GM18909 (cell line): ENCODE data around the gene NFU1.

ENCODE experiments used
- ATAC-seq: cut with Tn5 transposase; IDR thresholded peaks from one replicate; pipeline ENCODE4 v1.9.1; 2021; ENCODE audit warnings: mild to moderate bottlenecking; ENCODE audit not compliant: unreplicated experiment, poor library complexity

Gene NFU1

DNA sequence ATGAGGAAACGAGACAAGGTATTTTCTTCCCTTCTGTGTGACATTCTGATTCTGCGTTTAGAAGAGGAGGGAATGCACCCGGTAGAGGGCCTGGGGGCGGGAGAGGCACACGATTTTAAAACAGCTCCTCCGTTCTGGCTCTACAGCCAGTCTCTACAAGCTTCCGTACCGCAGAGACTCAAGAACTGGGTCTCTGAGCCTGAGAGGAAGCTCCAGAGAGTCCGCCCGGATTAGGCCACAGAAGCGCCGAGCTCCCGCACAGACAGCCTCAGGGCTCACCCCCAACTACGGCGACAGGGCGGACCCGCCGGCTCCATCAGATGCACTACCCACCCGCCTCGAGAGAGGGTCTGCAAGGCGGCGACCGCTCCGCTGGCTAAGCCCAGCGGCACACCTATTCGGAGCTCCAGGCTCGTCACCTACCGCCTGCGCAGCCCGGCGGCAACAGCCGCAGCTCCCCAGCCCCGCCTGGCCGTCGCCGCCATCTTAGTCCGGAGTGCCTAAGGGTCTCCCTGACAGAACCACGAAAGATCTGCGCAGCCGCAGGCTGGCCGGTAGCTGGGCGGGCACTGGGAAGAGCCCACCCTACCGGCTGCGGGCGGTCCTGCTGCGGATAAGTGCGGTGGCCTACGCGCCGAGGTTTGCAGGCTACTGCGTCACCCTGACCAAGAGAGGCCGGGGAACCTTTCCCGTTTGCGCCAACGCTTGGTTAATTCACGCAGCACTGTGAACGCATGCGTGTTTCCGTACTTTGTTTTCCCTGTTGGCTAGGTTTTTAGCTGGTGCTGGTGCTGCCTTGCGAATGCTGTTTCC is at the start of gene NFU1:
TSS of gene NFU1 (minus strand) at position 498 of the 813 bp plus-strand sequence. CDS start at position 485, 13 bp downstream.
- peak; percentile 95 for ATAC-seq

DNA sequence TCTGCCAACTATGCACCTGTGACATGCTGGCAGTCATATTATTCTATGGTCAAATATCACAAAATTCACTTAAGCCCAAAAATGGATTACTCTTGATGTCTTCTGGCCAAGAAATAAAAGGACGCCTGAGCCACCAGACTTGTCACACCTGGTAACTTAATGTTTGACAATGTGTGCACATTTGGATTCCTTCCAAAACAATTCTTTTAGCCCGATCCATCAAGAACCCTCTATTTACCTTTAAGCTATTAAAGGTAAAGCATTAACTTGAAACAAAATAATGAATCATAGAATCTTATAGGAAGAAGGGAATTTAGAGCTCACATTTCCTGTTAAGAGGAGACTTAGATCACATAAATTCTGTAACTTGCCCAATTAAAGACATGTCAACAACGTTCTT is 46.5 kb upstream of the NFU1 start:
- ATAC-seq, result no peak

DNA sequence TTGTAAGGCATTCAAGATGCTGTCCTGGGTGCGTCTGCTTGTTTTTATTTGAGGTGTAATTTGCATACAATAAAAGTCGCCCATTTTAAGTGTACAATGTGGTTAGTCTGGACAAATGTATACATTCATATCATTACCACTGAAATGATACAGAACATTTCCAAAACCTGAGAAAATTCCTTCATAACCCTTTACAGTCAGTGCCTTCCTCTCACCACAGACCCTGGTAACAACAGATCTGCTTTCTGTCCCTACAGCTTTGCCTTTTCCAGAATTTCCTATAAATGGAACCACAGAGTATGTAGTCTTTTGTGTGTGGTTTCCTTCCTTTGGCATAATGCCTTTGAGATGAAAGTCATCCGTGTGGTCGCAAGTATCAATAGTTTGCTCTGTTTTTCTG is 45.8 kb upstream of the NFU1 start:
- ATAC-seq, result no peak

DNA sequence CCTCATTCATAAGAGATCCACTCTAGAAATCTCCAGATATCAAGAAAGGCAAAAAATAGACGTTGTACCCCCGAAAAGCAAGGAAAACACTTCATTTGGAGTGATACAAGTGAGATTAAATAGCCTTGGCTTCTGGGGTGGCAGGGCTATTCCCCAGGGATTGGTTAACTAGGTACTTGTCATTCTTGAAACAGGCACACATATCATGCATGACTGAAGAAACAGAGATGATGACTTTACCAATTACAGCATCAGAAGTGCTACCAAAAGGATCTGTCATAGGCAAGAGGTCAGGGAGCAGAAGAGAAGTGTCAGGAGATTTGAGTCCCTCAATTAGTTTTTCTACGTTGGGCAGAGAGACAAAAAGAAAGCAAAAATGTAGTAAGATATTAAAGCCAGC is 45.2 kb upstream of the NFU1 start:
- no peak for ATAC-seq

DNA sequence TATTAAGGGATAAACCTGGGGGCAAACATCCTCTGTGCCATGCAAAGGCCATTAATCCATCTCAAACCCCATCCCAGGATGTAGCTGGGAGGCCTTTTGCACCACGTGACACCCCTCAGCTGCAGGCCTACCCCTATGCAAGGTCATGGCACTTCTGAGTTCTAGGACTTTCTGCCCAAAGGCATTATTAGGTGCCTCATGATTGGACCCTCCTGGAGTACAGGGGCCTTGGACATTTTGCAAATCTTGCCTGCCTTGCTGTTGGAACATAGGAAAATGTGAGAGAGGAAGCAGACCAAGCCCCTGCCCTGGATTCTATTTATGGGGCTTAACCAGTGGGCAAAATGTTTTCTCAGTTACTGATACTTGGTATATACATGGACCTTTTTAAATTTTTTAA is 44.2 kb upstream of the NFU1 start:
- no peak for ATAC-seq

DNA sequence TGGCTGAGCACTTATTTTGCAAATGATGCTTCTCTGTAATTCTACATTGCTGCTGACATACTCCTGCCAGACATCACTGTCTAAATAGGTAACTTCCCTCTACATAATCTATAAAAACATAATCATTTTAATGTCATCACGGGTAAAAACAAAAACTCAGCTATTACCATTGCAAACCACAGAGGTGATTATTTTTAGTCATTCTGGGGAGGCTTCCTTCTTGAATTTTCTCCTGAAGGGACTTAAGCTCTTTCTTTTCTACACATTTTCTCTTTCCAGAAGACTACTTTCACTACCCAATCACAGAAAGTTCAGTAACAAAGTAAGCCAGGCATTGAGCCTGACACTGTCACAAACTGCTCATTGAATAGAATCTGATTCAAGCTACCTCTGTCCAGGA is 40.4 kb upstream of the NFU1 start:
- no peak for ATAC-seq

DNA sequence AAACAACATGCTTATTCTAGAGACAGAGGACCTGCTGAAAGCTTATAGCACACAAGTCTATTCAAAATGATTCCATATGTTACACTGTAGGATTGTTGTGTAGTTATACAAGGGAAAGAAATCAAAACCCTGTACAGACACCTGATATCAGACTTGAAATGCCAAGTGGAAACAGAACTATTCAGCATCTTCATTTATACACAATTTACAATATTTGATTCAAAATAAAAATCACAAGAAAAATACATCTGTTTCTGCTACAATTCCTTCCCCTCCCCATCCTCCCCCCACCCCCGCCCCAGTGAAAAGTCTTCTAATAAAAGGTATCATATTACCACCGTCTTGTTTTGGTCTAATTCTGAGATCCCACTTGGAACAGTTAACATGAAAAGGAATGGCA is 37.5 kb upstream of the NFU1 start:
- no peak for ATAC-seq

DNA sequence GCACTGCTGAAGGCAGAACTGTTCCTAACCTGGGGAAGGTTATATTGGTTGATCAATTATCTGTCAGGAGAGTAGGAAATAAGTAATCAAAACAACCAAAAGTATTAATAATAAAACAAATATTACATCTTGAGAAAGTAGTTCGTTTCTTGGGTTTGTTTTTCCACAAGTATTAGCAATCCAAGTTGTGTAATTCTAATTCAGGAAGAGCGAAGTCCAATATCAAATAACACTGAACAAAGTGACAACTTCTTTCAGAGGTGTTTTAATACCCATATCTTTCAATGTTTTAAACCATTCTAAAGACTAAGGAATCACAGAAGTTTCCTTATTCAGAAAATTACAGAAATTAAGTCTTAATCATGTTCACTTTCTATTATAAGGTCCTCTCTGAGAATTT is 34.6 kb upstream of the NFU1 start:
- ATAC-seq, result no peak

DNA sequence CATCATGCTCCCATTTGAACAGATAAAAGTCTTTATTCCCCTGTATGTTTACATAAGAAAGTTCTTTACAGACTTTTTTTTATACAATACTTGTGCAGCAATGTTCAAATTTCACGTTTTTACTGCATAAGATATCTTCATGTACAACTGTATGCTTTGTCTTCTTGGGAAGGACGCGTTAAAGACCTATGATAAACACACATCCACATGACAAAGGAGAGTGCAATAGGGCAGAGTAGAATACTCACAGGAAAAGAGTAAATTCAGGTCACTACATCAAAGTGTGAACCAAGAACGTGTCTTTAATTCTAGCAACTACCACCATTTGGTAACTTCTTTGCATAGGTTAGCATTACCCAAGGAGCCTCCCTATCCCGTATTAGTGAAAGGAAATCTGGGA is 33.7 kb upstream of the NFU1 start:
- ATAC-seq, result no peak

DNA sequence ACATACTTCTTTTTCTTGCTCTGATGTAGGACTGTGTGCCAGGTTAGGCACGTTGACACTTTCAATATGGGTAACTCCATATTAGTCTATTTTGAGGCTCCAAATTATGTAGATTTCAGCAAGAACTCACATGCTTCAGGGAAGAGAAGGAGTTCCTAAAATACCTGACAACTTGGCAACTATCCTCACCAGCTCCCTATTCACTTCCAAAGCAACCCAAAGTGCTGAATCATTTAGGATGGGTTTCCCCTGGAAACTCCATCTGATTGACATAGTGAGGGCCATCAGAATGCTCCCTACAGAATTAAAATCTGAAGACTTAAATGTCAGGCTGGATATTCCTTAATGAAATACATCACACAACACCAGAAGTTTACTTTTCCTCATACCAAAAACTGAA is 32.5 kb upstream of the NFU1 start:
- ATAC-seq, result no peak

DNA sequence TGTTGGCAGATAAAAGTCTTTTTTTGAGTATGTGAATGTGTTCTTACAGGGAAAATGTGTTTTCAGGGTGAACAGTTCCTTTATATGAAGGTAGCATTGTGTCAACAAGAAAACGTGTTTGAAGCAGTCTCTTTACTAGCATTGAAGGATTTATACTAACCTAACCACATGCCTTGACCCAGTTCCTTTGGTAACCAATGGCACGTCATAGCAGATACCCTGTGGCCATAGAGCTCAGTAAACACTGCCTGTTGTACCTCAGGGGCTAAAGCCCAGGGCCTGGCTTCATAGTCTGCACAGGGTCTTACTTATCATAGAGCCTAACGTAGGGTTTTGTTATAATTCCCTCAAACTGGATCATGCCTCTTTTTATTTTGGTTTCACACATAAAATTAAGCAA is 32.1 kb upstream of the NFU1 start:
- no peak for ATAC-seq

DNA sequence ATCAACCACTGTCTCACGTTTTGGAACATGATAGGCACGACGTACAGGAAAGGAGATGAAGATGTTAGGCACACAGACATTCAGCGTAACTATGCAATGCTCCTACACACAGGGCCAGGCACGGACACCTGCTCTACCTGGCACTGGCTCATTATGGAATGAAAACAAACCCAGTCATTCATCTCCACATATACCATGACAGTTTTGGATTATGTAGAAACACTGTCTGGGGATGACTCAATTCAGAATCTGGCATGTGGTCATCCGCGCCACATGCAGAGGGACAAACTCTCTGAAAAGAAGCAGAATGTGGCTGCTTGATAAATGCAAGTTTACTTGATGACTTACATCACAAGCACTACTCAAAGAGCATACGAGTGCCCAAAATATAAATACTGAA is 29.5 kb upstream of the NFU1 start:
- no peak for ATAC-seq

DNA sequence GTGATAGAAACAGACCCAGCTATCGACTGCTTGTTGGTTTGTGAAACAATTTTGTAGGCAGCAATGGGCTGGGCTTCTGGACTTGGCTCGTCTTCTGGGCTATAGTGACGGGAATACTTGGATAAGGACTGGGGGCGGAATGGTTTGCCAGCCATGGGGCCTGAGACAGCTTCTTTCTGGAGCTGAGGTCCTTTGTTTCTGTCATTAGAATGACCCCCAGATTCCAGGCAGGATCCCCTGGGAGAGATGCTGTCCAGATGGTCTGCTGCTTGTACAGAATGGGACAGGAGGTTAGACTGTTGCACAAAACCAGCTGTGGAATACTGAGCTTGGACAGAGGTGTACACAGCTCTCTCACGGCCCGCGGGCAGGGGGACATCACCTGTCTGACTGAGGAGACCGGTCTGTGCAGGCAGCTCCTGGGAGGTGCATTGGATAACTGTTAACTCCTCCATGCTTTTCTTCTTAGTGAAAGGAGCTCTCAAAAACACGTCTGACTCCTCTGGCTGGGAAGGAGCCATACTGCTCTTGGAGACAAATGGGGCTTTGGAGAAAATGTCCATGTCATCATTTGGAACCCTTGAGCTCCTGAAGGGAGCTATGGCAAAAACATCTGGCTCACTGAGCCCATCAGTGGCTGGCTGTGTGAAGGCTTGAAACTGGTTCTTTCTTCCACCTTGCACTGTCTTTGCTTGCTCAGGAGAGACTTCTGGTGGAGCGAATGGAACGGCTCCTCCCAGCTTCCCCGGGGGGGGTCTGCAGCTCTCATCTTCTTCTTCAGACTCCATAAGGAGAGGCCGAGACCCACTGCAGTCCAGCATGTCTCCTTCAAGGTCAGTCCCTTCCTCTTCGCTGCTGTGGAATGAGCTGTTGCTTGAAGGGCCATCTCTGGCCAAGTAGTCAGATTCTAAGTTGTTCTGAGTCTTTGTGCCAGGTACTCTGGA is 28.6 kb upstream of the NFU1 start:
- no peak for ATAC-seq

DNA sequence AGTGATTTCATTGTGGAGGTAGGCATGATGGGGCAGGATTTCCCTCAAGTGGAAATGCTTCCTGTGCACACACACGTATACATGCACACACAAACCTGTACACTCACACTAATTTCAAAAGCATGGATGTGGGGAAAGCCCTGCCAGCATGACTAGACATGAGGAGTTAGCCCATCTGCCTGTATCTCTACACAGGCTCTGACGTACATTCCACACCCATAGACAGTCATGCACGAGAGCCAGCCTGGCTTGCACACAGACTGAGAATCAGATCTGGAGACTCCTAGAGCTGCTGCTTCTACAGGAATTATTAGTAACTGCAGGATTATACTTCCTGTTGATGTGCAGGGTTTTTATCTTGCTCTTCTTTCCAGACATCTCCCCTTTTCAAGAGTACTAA is 27.3 kb upstream of the NFU1 start:
- ATAC-seq, result no peak

DNA sequence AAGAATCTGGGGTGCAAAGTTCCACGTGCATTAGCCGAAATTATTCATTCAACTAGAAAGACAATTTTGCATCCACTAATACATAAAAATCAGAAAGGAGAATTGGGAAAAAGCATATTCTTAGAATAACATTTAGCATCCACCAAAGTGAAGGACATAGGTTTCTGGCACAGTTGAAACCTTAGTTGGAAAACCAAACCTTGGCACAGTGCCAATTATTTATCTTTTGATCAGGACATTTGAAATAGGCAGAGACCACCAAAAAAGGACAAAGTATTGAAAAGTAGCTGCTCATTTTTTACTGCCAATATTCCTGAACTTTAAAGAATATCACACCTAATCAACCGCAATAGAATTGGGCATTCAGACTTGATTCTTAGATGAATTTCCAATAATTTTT is 25.5 kb upstream of the NFU1 start:
- ATAC-seq, result no peak

DNA sequence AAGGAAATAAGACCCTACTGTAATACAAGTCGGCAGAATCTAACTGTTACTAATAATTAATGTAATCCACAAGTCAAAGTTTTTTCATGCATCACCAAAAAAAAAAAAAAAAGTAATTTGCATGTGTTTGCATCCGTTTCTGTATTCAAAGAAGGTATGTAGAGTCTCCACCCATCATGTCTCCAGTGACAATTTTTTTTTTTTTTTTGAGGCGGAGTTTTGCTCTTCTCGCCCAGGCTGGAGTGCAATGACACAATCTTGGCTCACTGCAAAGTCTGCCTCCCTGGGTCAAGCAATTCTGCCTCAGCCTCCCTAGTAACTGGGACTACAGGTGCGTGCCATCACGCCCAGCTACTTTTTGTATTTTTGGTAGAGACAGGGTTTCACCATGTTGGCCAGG is 24.2 kb upstream of the NFU1 start:
- ATAC-seq, result no peak

DNA sequence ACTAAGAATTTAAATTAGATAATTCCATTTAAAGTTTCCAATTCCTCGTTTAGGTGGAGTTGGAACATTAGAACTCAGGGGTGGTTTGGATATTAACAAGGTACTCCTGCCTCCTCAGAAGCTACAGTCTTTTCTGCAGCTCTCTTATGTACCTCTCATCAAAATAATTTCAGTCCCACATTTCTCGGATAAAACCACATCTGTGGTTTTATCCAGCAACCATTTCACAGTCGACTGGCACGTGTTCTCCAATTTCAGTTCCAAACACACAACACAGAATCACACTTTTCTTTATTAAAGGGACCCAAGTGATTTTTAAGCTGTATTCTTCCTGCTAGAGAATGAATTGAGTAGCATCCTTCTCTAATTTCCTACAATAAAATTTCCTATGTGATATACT is 22.7 kb upstream of the NFU1 start:
- ATAC-seq, result no peak

DNA sequence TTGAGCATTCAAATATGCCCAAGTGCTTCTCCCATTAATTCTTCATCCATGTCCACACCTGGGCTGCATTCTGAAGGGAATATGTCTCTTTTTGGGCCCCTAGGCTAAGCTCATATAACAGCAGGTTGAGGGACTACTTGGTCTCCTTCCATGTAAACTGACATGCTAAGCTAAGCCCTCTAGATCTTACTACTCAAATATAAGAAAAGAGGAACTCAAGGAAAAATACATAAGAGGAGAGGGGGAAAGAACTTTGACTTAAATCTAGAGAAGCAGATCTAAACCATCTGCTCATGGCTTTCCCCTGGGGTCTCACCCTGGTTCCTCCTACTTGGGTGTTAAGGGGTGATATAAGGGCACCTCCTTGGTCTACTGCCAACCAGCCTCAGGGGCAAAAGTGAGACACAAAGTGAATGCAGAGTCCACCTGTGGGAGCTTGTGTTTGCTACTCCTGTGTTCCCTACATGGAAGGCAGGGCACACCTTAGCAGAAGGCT is 19.8 kb upstream of the NFU1 start:
- ATAC-seq, result no peak

DNA sequence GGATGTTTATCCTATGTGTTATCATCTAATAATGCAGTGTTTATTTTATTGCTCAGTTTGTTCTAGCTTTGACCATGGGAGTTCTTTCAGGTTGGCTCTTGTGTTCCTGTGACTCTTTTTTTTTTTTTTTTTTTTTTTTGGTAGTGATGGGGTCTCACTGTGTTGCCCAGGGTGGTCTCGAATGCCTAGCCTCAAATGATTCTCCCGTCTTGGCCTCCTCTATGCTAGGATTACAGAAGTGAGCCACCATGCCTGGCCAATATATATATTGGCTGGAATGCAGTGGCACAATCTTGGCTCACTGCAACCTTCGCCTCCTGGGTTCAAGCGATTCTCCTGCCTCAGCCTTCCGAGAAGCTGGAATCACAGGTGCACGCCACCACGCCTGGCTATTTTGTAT is 18.9 kb upstream of the NFU1 start:
- ATAC-seq, result no peak

DNA sequence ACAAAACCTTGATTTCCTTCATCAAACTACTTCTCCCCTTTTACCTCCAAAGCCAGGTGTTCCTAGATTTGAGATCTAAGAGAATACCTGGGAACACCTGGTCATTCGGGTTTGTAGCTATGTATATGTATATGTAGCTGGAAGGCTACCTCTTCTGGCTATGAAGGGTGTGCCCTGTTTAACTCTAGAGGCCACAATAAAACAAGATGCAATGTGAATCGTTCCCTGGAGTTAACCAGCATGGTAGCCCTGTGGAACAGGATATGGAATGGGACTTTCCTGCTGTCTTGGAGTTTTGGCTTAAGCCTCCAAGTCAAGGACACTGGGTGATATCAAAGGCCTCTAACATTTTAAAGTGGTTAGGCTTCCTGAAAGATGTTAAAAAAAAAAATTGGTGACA is 17.7 kb upstream of the NFU1 start:
- ATAC-seq, result no peak

DNA sequence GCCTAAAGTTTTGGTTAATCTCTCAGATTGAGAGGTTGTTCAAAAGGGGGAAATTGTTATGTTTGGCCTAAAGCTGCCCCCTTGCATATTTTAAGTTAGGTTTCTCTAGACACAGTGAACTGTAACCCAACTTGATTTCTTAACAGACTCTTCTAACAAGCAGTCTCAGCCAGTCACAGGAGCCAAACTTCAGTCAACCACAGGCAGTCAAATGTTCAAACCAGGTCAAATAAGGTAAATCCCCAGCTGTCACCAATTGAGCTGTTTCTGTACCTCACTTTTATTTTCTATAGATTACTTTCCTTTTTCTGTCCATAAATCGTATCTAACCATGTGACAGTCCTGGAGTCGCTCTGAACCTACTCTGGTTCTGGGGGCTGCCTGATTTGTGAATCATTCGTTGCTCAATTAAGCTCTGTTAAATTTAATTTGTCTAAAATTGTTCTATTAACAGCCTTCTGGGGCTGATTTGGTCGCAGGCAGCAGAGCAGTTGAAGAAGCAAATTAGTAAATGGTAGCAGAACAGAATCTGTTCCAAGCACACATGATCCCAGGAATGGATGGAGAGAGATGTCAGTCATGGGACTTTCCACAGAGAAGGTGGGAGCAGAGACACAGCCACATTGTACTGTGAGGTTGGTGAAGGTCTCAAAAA is 16.4 kb upstream of the NFU1 start:
- peak; percentile 81 for ATAC-seq
